Right forelimb (tissue), 1 donor: Measurements from ENCODE around the gene PCGF1.

Source experiments
- DNase-seq: peaks from one replicate; pipeline ENCODE4 v3.0.0-alpha.2; 2018

Gene PCGF1

GRCh38 chr2:74507145-74507925, at the start of gene PCGF1:
Gene PCGF1, minus strand, starts transcription at chr2:74507695. Its CDS starts 27 bp downstream, at chr2:74507668.
- DNase-seq = peak; percentile 99

- no peak for DNase-seq
These were observed 49.4 kb upstream of the PCGF1 start for GRCh38 chr2:74556831-74557370.

- DNase-seq = no peak
These were observed 48.7 kb upstream of the PCGF1 start for GRCh38 chr2:74556159-74556558.

- no peak for DNase-seq
These were observed 48.2 kb upstream of the PCGF1 start for GRCh38 chr2:74555610-74556103.

GRCh38 chr2:74554820-74555531, 47.5 kb upstream of the PCGF1 start:
- peak; percentile 65 for DNase-seq

- DNase-seq = peak; percentile 92
These were observed 46.7 kb upstream of the PCGF1 start, which contains the start of the genes DOK1 and LOXL3 for GRCh38 chr2:74553892-74554819. Gene DOK1, plus strand, starts transcription at chr2:74554720. Its CDS starts 35 bp downstream, at chr2:74554755. Gene LOXL3, minus strand, starts transcription at chr2:74553942. Its CDS starts 1,308 bp downstream, at chr2:74552634.

- DNase-seq = peak; percentile 61
These were observed 45.7 kb upstream of the PCGF1 start for GRCh38 chr2:74552914-74553811.

- DNase-seq = no peak
These were observed 44.7 kb upstream of the PCGF1 start for GRCh38 chr2:74551942-74552913.

- DNase-seq = no peak
These were observed 44.0 kb upstream of the PCGF1 start for GRCh38 chr2:74551530-74551929.

- no peak for DNase-seq
These were observed 42.7 kb upstream of the PCGF1 start for GRCh38 chr2:74550231-74550630.

- DNase-seq = peak; percentile 77
These were observed 41.7 kb upstream of the PCGF1 start for GRCh38 chr2:74548900-74549826.

GRCh38 chr2:74548285-74548899, 40.9 kb upstream of the PCGF1 start:
- no peak for DNase-seq

- DNase-seq = no peak
These were observed 38.5 kb upstream of the PCGF1 start for GRCh38 chr2:74546004-74546403.

- DNase-seq = no peak
These were observed 37.1 kb upstream of the PCGF1 start for GRCh38 chr2:74544634-74545033.

- no peak for DNase-seq
These were observed 35.5 kb upstream of the PCGF1 start for GRCh38 chr2:74542978-74543377.

- no peak for DNase-seq
These were observed 32.8 kb upstream of the PCGF1 start for GRCh38 chr2:74540291-74540690.

- DNase-seq = no peak
These were observed 31.4 kb upstream of the PCGF1 start for GRCh38 chr2:74538881-74539339.

- DNase-seq = no peak
These were observed 29.6 kb upstream of the PCGF1 start for GRCh38 chr2:74537140-74537539.
